CD4-positive, CD25-positive, alpha-beta regulatory T cell (primary cell): ENCODE data around the gene SLC35B4. TPM values are rescaled to one million over a fixed set of nuclear protein-coding genes. Genes with fewer than 3 reads are reported as not detected.
A peak's percentile ranks its signal among the peaks of the same experiment; 100 is the strongest.

Source experiments
- ATAC-seq, 2 donors: fragments of 150-1000 bp; cut with Tn5 transposase; one replicate each; pipeline ENCODE4 v1.10.0; 2021; ENCODE audit warnings: low read depth in 2 of 2, moderate number of reproducible peaks in 2 of 2, moderate library complexity in 1 of 2
- DNase-seq, 3 donors: peaks; one replicate each; pipeline versions ENCODE4 v3.0.0 to v3.0.0-alpha.2; 2012 to 2022; ENCODE audit warnings: mixed read lengths in 1 of 3
- H3K27ac ChIP-seq: one replicate; pipeline ENCODE4 v1.7.0; 2013; ENCODE audit warnings: mild to moderate bottlenecking, low read length; ENCODE audit not compliant: insufficient read depth, poor library complexity, severe bottlenecking
- H3K27me3 ChIP-seq: one replicate; pipeline ENCODE4 v1.7.0; 2013; ENCODE audit warnings: low read length; ENCODE audit not compliant: control insufficient read depth, insufficient read depth
- H3K36me3 ChIP-seq: one replicate; pipeline ENCODE4 v1.7.0; 2013; ENCODE audit warnings: mild to moderate bottlenecking, low read length, moderate library complexity; ENCODE audit not compliant: control insufficient read depth, insufficient read depth
- H3K4me1 ChIP-seq: 2 replicates; pipeline ENCODE4 v1.7.0; 2013; ENCODE audit warnings: mild to moderate bottlenecking, low read length; ENCODE audit not compliant: insufficient read depth, control insufficient read depth, poor library complexity, severe bottlenecking
- H3K4me3 ChIP-seq: one replicate; pipeline ENCODE4 v1.7.0; 2013; ENCODE audit warnings: low read depth, mild to moderate bottlenecking, low read length, moderate library complexity
- H3K9me3 ChIP-seq, 2 experiments: 1 replicate in 1 of 2; 2 replicates in 1 of 2; pipeline ENCODE4 v1.7.0; 2013; ENCODE audit warnings: low read length in 2 of 2, mild to moderate bottlenecking in 1 of 2, moderate library complexity in 1 of 2; ENCODE audit not compliant: control insufficient read depth in 2 of 2
- H3K27ac Mint-ChIP-seq, 3 donors: one replicate each; pipeline ENCODE4 v1.8.0; 2020 to 2022; ENCODE audit warnings: mild to moderate bottlenecking in 3 of 3, mixed read lengths in 3 of 3, moderate library complexity in 2 of 3
- H3K27me3 Mint-ChIP-seq: one replicate; pipeline ENCODE4 v1.8.0; 2022; ENCODE audit warnings: mild to moderate bottlenecking, mixed read lengths
- H3K36me3 Mint-ChIP-seq: one replicate; pipeline ENCODE4 v1.8.0; 2020; ENCODE audit warnings: mixed read lengths
- H3K4me1 Mint-ChIP-seq, 4 donors: one replicate each; pipeline ENCODE4 v1.8.0; 2020 to 2022; ENCODE audit warnings: mixed read lengths in 4 of 4, mild to moderate bottlenecking in 1 of 4
- H3K4me3 Mint-ChIP-seq, 4 donors: one replicate each; pipeline ENCODE4 v1.8.0; 2020 to 2022; ENCODE audit warnings: mild to moderate bottlenecking in 4 of 4, mixed read lengths in 4 of 4, moderate library complexity in 3 of 4
- H3K9me3 Mint-ChIP-seq, 7 donors: one replicate each; pipeline ENCODE4 v1.8.0; 2020 to 2022; ENCODE audit warnings: mixed read lengths in 7 of 7, mild to moderate bottlenecking in 3 of 7, moderate library complexity in 2 of 7
- polyA plus RNA-seq, 4 donors: library from polyadenylated mRNA; unstranded; fragments of 300-500 nt; fragmentation: Illumina TruSeq; gene quantifications; one replicate each; pipeline ENCODE4 v1.2.3, GENCODE V29; 2021
- total RNA-seq: library from RNA; stranded (reverse); gene quantifications from one replicate; pipeline ENCODE4 v1.2.3, GENCODE V29; 2022

The SLC35B4 gene
- 10.7 TPM for total RNA-seq
- 10 to 100 TPM; 14.7 to 20.5 (median 17.6) TPM for polyA plus RNA-seq

DNA sequence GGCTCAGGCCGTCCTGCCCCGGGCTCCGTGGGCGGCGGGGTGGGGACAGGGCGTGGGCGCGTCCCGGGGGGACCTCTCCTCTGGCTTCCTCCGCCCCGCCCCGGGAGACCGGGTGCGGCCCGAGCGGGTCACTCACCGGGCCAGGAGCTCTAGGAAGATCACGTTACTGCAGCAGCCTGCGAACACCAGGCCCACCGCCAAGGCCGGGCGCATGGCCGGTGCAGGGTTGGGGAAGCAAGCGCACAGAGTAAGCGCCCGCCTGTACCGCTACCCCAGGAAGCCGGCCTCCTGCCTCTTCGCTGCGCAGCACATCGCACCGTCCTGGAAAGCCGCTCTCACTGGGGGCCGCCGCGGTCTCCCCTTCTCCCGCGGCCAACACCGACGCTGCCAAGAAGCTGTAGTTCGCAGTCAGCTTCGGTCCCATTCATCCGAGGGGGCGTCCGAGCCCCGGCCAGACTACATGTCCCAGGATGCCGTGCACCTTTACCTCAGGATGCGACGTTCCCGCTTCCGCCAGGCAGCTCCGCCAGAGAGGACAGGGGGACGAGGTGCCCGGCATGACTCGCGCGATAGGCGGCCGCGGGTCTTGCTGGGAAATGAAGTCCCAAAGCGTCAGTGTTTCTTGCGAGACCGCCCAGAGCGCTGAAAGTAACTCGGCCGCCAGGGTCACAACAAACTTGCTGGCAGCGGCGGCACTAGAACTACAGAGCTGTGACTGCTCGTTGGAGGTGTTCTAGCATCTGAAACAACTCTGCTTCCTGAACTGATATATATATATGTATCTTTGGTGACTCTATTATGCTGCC is at the start of gene SLC35B4:
TSS of gene SLC35B4 (minus strand) at position 392 of the 806 bp plus-strand sequence. CDS start at position 213, 179 bp downstream.
- peaks cover 2% of the 10 kb centered on the region for H3K27me3 ChIP-seq
- H3K36me3 ChIP-seq, result no peaks in the 10 kb centered on the region
- Mint-ChIP-seq H3K9me3 (peaks cover 0 to 3% (median 0%) of the 10 kb centered on the region in 7 donors), H3K4me1 (peaks cover 11 to 26% (median 19%) of the 10 kb centered on the region in 4 donors), H3K27ac (peak within 1 kb of the TSS; percentile 73 to 88 (median 88)), H3K36me3 (peaks cover 5% of the 10 kb centered on the region), H3K4me3 (peak within 1 kb of the TSS; percentile 89 to 98 (median 95)), H3K27me3 (peaks cover 5% of the 10 kb centered on the region)
- peak within 1 kb of the TSS; percentile 79 for H3K4me3 ChIP-seq
- H3K4me1 ChIP-seq, result peaks cover 16% of the 10 kb centered on the region
- peak within 1 kb of the TSS; percentile 53 for H3K27ac ChIP-seq
- DNase-seq, result peak; percentile 91 to 98 (median 93)
- no peaks in the 10 kb centered on the region for H3K9me3 ChIP-seq
- peak; percentile 99 for ATAC-seq

- Histone ChIP-seq H3K4me3 (no peak overlapping the region), H3K9me3 (no peaks in the 10 kb centered on the region), H3K27me3 (peaks cover 2% of the 10 kb centered on the region), H3K27ac (no peak overlapping the region), H3K36me3 (no peaks in the 10 kb centered on the region), H3K4me1 (no peaks in the 10 kb centered on the region)
- no peaks in the 10 kb centered on the region for H3K36me3 Mint-ChIP-seq
- H3K4me1 Mint-ChIP-seq, result no peaks in the 10 kb centered on the region
- no peak overlapping the region for H3K4me3 Mint-ChIP-seq
- no peak for DNase-seq
- no peak for ATAC-seq
- H3K27me3 Mint-ChIP-seq, result peaks cover 12% of the 10 kb centered on the region
- H3K9me3 Mint-ChIP-seq, result peaks cover 0 to 3% (median 0%) of the 10 kb centered on the region in 7 donors
- H3K27ac Mint-ChIP-seq, result no peak overlapping the region
Measured at GRCh38 chr7:134366481-134366880, 49.8 kb upstream of the SLC35B4 start.

- ATAC-seq, result no peak
- no peaks in the 10 kb centered on the region for H3K4me1 ChIP-seq
Measured at GRCh38 chr7:134365341-134366054, 48.8 kb upstream of the SLC35B4 start.

GRCh38 chr7:134364619-134365037 is 47.9 kb upstream of the SLC35B4 start:
- H3K4me1 Mint-ChIP-seq, result no peaks in the 10 kb centered on the region
- H3K27me3 Mint-ChIP-seq, result peaks cover 4% of the 10 kb centered on the region
- Histone ChIP-seq H3K36me3 (no peaks in the 10 kb centered on the region), H3K4me1 (no peaks in the 10 kb centered on the region), H3K9me3 (no peaks in the 10 kb centered on the region), H3K27me3 (peaks cover 2% of the 10 kb centered on the region), H3K4me3 (no peak overlapping the region), H3K27ac (no peak overlapping the region)
- no peaks in the 10 kb centered on the region for H3K9me3 Mint-ChIP-seq
- H3K4me3 Mint-ChIP-seq, result no peak overlapping the region
- no peak overlapping the region for H3K27ac Mint-ChIP-seq
- no peaks in the 10 kb centered on the region for H3K36me3 Mint-ChIP-seq
- no peak for ATAC-seq
- no peak for DNase-seq

More at GRCh38 chr7:134365341-134366054, 48.8 kb upstream of the SLC35B4 start:
- no peaks in the 10 kb centered on the region for H3K9me3 ChIP-seq
- H3K27ac Mint-ChIP-seq, result no peak overlapping the region
- peaks cover 0 to 3% (median 0%) of the 10 kb centered on the region in 7 donors for H3K9me3 Mint-ChIP-seq
- no peaks in the 10 kb centered on the region for H3K4me1 Mint-ChIP-seq
- no peak overlapping the region for H3K4me3 Mint-ChIP-seq
- H3K27me3 ChIP-seq, result peaks cover 2% of the 10 kb centered on the region
- H3K36me3 ChIP-seq, result no peaks in the 10 kb centered on the region
- H3K27ac ChIP-seq, result no peak overlapping the region
- no peak for DNase-seq
- peaks cover 10% of the 10 kb centered on the region for H3K27me3 Mint-ChIP-seq
- no peaks in the 10 kb centered on the region for H3K36me3 Mint-ChIP-seq
- H3K4me3 ChIP-seq, result no peak overlapping the region

DNA sequence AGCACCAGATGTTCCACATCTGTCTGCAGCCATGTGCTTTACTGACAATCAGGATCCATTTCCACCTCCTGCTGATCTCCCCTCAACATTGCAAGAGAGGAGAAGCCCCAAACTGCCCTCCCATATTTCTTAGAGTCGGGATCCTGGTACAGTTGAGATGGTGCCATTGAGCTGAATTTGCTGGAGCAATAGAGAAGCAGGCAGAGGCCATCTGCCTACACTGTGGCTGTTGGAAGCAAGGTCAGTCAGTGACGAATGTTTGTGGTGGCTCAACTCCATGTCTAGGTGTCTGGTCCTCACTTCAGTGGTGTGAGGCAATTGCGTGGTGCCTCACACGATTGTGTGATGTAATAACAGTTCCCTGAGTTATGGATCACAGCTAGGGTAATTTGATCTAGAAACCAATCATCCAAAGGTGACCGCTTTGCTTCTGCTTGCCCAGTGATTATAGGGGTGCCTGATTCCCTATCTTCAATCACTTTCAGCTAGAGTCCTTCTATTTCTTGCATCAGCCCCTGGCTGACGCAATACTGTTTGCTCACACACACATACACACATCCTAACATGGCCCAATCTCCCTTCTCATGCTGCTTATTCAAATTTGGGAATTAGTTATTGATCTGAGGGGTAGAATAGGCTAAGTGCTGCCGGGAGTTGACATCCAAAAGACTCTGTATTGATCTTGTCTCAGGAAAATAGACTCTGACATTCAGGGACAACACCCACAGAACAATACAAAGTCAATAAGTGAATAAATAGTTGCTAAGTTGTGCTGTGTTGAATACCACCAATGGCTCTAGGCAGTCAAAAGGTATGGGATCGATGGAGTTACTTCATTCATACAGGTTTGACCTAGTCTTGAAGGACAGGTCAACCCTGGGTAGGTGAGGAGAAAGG is 46.1 kb upstream of the SLC35B4 start:
- no peaks in the 10 kb centered on the region for H3K4me1 ChIP-seq
- DNase-seq (no peak), ATAC-seq (no peak)
- Mint-ChIP-seq H3K36me3 (no peaks in the 10 kb centered on the region), H3K9me3 (no peaks in the 10 kb centered on the region), H3K27ac (no peak overlapping the region), H3K4me3 (no peak overlapping the region), H3K4me1 (peaks cover 0 to 3% (median 0%) of the 10 kb centered on the region in 4 donors), H3K27me3 (peaks cover 4% of the 10 kb centered on the region)
- no peaks in the 10 kb centered on the region for H3K36me3 ChIP-seq
- H3K27me3 ChIP-seq, result peaks cover 2% of the 10 kb centered on the region
- H3K9me3 ChIP-seq, result no peaks in the 10 kb centered on the region
- H3K27ac ChIP-seq, result no peak overlapping the region
- H3K4me3 ChIP-seq, result no peak overlapping the region

GRCh38 chr7:134359787-134360432 is 43.2 kb upstream of the SLC35B4 start:
- Histone ChIP-seq H3K36me3 (no peaks in the 10 kb centered on the region), H3K4me3 (no peak overlapping the region), H3K27ac (no peak overlapping the region), H3K4me1 (no peaks in the 10 kb centered on the region), H3K9me3 (no peaks in the 10 kb centered on the region), H3K27me3 (peaks cover 2% of the 10 kb centered on the region)
- H3K4me3 Mint-ChIP-seq, result no peak overlapping the region
- no peak overlapping the region for H3K27ac Mint-ChIP-seq
- H3K36me3 Mint-ChIP-seq, result no peaks in the 10 kb centered on the region
- ATAC-seq (no peak), DNase-seq (no peak)
- H3K9me3 Mint-ChIP-seq, result no peaks in the 10 kb centered on the region
- H3K27me3 Mint-ChIP-seq, result peaks cover 4% of the 10 kb centered on the region
- peaks cover 0 to 4% (median 0%) of the 10 kb centered on the region in 4 donors for H3K4me1 Mint-ChIP-seq

GRCh38 chr7:134357486-134357885 is 40.8 kb upstream of the SLC35B4 start:
- Mint-ChIP-seq H3K27ac (no peak overlapping the region), H3K36me3 (no peaks in the 10 kb centered on the region), H3K27me3 (peaks cover 4% of the 10 kb centered on the region), H3K4me1 (peaks cover 0 to 4% (median 0%) of the 10 kb centered on the region in 4 donors), H3K9me3 (no peaks in the 10 kb centered on the region), H3K4me3 (no peak overlapping the region)
- H3K4me1 ChIP-seq, result no peaks in the 10 kb centered on the region
- ATAC-seq (no peak), DNase-seq (no peak)
- H3K4me3 ChIP-seq, result no peak overlapping the region
- H3K9me3 ChIP-seq, result no peaks in the 10 kb centered on the region
- H3K27me3 ChIP-seq, result no peaks in the 10 kb centered on the region
- no peak overlapping the region for H3K27ac ChIP-seq
- H3K36me3 ChIP-seq, result no peaks in the 10 kb centered on the region
